ENCODE measurements around the gene ZNF783. TPM values are rescaled to one million over a fixed set of nuclear protein-coding genes. Genes with fewer than 3 reads are reported as not detected.
"Not testable (repeated sequence)": the region's sequence is repeated elsewhere in the genome, so short reads cannot be mapped to it uniquely, and the experiment has no call there.

ZNF783 gene
- total RNA-seq, 5 donors from 2014 or later (not counting 1 experiment from before 2014, with no cell fraction given): 31.1 to 49.4 (median 46.6) TPM

- peaks cover 5 to 9% of the 10 kb centered on the region in 2 donors for H3K36me3 ChIP-seq (ENCODE audit: control insufficient read depth in 2 of 2, extremely low read depth in 1 of 2, insufficient read depth in 1 of 2, low read length in 1 of 2)
- no peak overlapping the region for H3K4me3 ChIP-seq (ENCODE audit: control insufficient read depth in 1 of 2, extremely low read depth in 1 of 2, low read length in 1 of 2)
- 69% methylated on average over 6 of the region's 7 CpGs for WGBS (ENCODE audit: insufficient coverage)
- peaks cover 0 to 6% (median 0%) of the 10 kb centered on the region in 3 donors for H3K4me1 Mint-ChIP-seq
- H3K27ac Mint-ChIP-seq: no peak overlapping the region
- ChIA-PET CTCF (interaction anchor here in 1 of 2 donors (0.6 kb wide), 1 partner anchor 660 kb away, joined by 3 read pairs; no protein-coding TSS in a partner anchor), POLR2A (no interaction called here)
- H3K36me3 Mint-ChIP-seq: peaks cover 12% of the 10 kb centered on the region
- DNase-seq (no peak), ATAC-seq (replicated peaks in 1 of 4) (no peak)
- no peaks in the 10 kb centered on the region for H3K9me3 Mint-ChIP-seq
- no peaks in the 10 kb centered on the region for H3K9me3 ChIP-seq
- H3K27me3 Mint-ChIP-seq: peaks cover 0 to 12% of the 10 kb centered on the region in 2 donors
- H3K4me1 ChIP-seq (ENCODE audit: control insufficient read depth in 1 of 2, extremely low read depth in 1 of 2, insufficient read depth in 2 of 2, low read length in 2 of 2): no peaks in the 10 kb centered on the region
- peaks cover 0 to 17% of the 10 kb centered on the region in 2 experiments for H3K27me3 ChIP-seq (replicated peaks in 1 of 2; ENCODE audit: control insufficient read depth in 2 of 2, extremely low read depth in 1 of 2, insufficient read depth in 2 of 2, low read length in 1 of 2)
- H3K27ac ChIP-seq (ENCODE audit: low read length): no peak overlapping the region
- no peak overlapping the region for H3K4me3 Mint-ChIP-seq
Measured at GRCh38 chr7:149228831-149229471, 33.0 kb upstream of the ZNF783 start.

GRCh38 chr7:149229526-149229925 is 32.5 kb upstream of the ZNF783 start:
- CTCF ChIA-PET: interaction anchor here in 1 of 2 donors (0.6 kb wide), 1 partner anchor 660 kb away, joined by 3 read pairs; no protein-coding TSS in a partner anchor
- peaks cover 12% of the 10 kb centered on the region for H3K36me3 Mint-ChIP-seq
- no peak overlapping the region for H3K4me3 ChIP-seq (ENCODE audit: control insufficient read depth in 1 of 2, extremely low read depth in 1 of 2, low read length in 1 of 2)
- no peaks in the 10 kb centered on the region for H3K9me3 ChIP-seq
- no peak overlapping the region for H3K27ac Mint-ChIP-seq
- peaks cover 5 to 9% of the 10 kb centered on the region in 2 donors for H3K36me3 ChIP-seq (ENCODE audit: control insufficient read depth in 2 of 2, extremely low read depth in 1 of 2, insufficient read depth in 1 of 2, low read length in 1 of 2)
- DNase-seq (no peak), ATAC-seq (replicated peaks in 1 of 4) (no peak)
- peaks cover 0 to 19% of the 10 kb centered on the region in 2 experiments for H3K27me3 ChIP-seq (replicated peaks in 1 of 2; ENCODE audit: control insufficient read depth in 2 of 2, extremely low read depth in 1 of 2, insufficient read depth in 2 of 2, low read length in 1 of 2)
- peaks cover 0 to 15% of the 10 kb centered on the region in 2 donors for H3K27me3 Mint-ChIP-seq
- POLR2A ChIA-PET: no interaction called here
- no peak overlapping the region for H3K27ac ChIP-seq (ENCODE audit: low read length)
- H3K4me3 Mint-ChIP-seq: no peak overlapping the region
- H3K4me1 ChIP-seq (ENCODE audit: control insufficient read depth in 1 of 2, extremely low read depth in 1 of 2, insufficient read depth in 2 of 2, low read length in 2 of 2): no peaks in the 10 kb centered on the region
- peaks cover 0 to 6% (median 0%) of the 10 kb centered on the region in 3 donors for H3K4me1 Mint-ChIP-seq
- WGBS (ENCODE audit: insufficient coverage): 87% methylated on average over 4 of the region's 6 CpGs
- H3K9me3 Mint-ChIP-seq: no peaks in the 10 kb centered on the region

- Histone ChIP-seq H3K4me1 (ENCODE audit: control insufficient read depth in 1 of 2, extremely low read depth in 1 of 2, insufficient read depth in 2 of 2, low read length in 2 of 2) (no peaks in the 10 kb centered on the region), H3K9me3 (no peaks in the 10 kb centered on the region), H3K27ac (ENCODE audit: low read length) (no peak overlapping the region), H3K27me3 (replicated peaks in 1 of 2; ENCODE audit: control insufficient read depth in 2 of 2, extremely low read depth in 1 of 2, insufficient read depth in 2 of 2, low read length in 1 of 2) (peaks cover 0 to 28% of the 10 kb centered on the region in 2 experiments), H3K36me3 (ENCODE audit: control insufficient read depth in 2 of 2, extremely low read depth in 1 of 2, insufficient read depth in 1 of 2, low read length in 1 of 2) (no peaks in the 10 kb centered on the region), H3K4me3 (ENCODE audit: control insufficient read depth in 1 of 2, extremely low read depth in 1 of 2, low read length in 1 of 2) (no peak overlapping the region)
- POLR2A ChIA-PET: no interaction called here
- Mint-ChIP-seq H3K27me3 (peaks cover 5 to 21% of the 10 kb centered on the region in 2 donors), H3K36me3 (no peaks in the 10 kb centered on the region), H3K4me3 (no peak overlapping the region), H3K27ac (no peak overlapping the region), H3K9me3 (no peaks in the 10 kb centered on the region), H3K4me1 (peaks cover 0 to 6% (median 0%) of the 10 kb centered on the region in 3 donors)
- WGBS (ENCODE audit: insufficient coverage): 87% methylated on average over 2 of the region's 2 CpGs
- ATAC-seq (replicated peaks in 1 of 4): no peak
- CTCF ChIA-PET: interaction anchor here in 1 of 2 donors (0.5 kb wide), 1 partner anchor 97 kb away, joined by 3 read pairs; no protein-coding TSS in a partner anchor
- DNase-seq: no peak
Measured at GRCh38 chr7:149232362-149232761, 29.6 kb upstream of the ZNF783 start.

GRCh38 chr7:149233655-149234204 is 28.3 kb upstream of the ZNF783 start:
- peaks cover 0 to 31% of the 10 kb centered on the region in 2 experiments for H3K27me3 ChIP-seq (replicated peaks in 1 of 2; ENCODE audit: control insufficient read depth in 2 of 2, extremely low read depth in 1 of 2, insufficient read depth in 2 of 2, low read length in 1 of 2)
- H3K27ac ChIP-seq (ENCODE audit: low read length); H3K4me1 Mint-ChIP-seq; H3K9me3 Mint-ChIP-seq; H3K9me3 ChIP-seq; POLR2A ChIA-PET; H3K4me3 ChIP-seq (ENCODE audit: control insufficient read depth in 1 of 2, extremely low read depth in 1 of 2, low read length in 1 of 2); H3K27ac Mint-ChIP-seq; H3K36me3 ChIP-seq (ENCODE audit: control insufficient read depth in 2 of 2, extremely low read depth in 1 of 2, insufficient read depth in 1 of 2, low read length in 1 of 2); H3K4me3 Mint-ChIP-seq; DNase-seq; H3K36me3 Mint-ChIP-seq; ATAC-seq (replicated peaks in 1 of 4); H3K4me1 ChIP-seq (ENCODE audit: control insufficient read depth in 1 of 2, extremely low read depth in 1 of 2, insufficient read depth in 2 of 2, low read length in 2 of 2): not testable (repeated sequence)
- 80% methylated on average over 1 of the region's 7 CpGs for WGBS (ENCODE audit: insufficient coverage)
- peaks cover 5 to 27% of the 10 kb centered on the region in 2 donors for H3K27me3 Mint-ChIP-seq
- CTCF ChIA-PET: interaction anchor here in 1 of 2 donors (0.6 kb wide), 1 partner anchor 184 kb away, joined by 4 read pairs; no protein-coding TSS in a partner anchor

- Mint-ChIP-seq H3K36me3 (peaks cover 3% of the 10 kb centered on the region), H3K4me1 (peaks cover 20 to 29% (median 28%) of the 10 kb centered on the region in 3 donors), H3K9me3 (peaks cover 0 to under 1% (median under 1%) of the 10 kb centered on the region in 3 donors), H3K4me3 (no peak overlapping the region), H3K27ac (no peak overlapping the region), H3K27me3 (peaks cover 5 to 25% of the 10 kb centered on the region in 2 donors)
- WGBS (ENCODE audit: insufficient coverage): 77% methylated on average over 4 of the region's 7 CpGs
- no peak overlapping the region for H3K4me3 ChIP-seq (ENCODE audit: control insufficient read depth in 1 of 2, extremely low read depth in 1 of 2, low read length in 1 of 2)
- peaks cover 8 to 18% of the 10 kb centered on the region in 2 experiments for H3K4me1 ChIP-seq (ENCODE audit: control insufficient read depth in 1 of 2, extremely low read depth in 1 of 2, insufficient read depth in 2 of 2, low read length in 2 of 2)
- no peak for ATAC-seq (replicated peaks in 1 of 4)
- peaks cover 0 to 26% of the 10 kb centered on the region in 2 experiments for H3K27me3 ChIP-seq (replicated peaks in 1 of 2; ENCODE audit: control insufficient read depth in 2 of 2, extremely low read depth in 1 of 2, insufficient read depth in 2 of 2, low read length in 1 of 2)
- no peak for DNase-seq
- CTCF ChIA-PET: no interaction called here
- no peak overlapping the region for H3K27ac ChIP-seq (ENCODE audit: low read length)
- H3K36me3 ChIP-seq (ENCODE audit: control insufficient read depth in 2 of 2, extremely low read depth in 1 of 2, insufficient read depth in 1 of 2, low read length in 1 of 2): no peaks in the 10 kb centered on the region
- POLR2A ChIA-PET: no interaction called here
- no peaks in the 10 kb centered on the region for H3K9me3 ChIP-seq
Measured at GRCh38 chr7:149237502-149237901, 24.5 kb upstream of the ZNF783 start.

GRCh38 chr7:149238051-149238450 is 23.9 kb upstream of the ZNF783 start:
- no peak overlapping the region for H3K27ac Mint-ChIP-seq
- POLR2A ChIA-PET: interaction anchor here in 1 of 2 donors (0.6 kb wide), 1 partner anchor 24 kb away, joined by 3 read pairs; the partner anchor contains the start of gene ZNF783
- Histone ChIP-seq H3K9me3 (no peaks in the 10 kb centered on the region), H3K27ac (ENCODE audit: low read length) (no peak overlapping the region), H3K4me1 (ENCODE audit: control insufficient read depth in 1 of 2, extremely low read depth in 1 of 2, insufficient read depth in 2 of 2, low read length in 2 of 2) (peaks cover 8 to 18% of the 10 kb centered on the region in 2 experiments), H3K4me3 (ENCODE audit: control insufficient read depth in 1 of 2, extremely low read depth in 1 of 2, low read length in 1 of 2) (no peak overlapping the region), H3K27me3 (replicated peaks in 1 of 2; ENCODE audit: control insufficient read depth in 2 of 2, extremely low read depth in 1 of 2, insufficient read depth in 2 of 2, low read length in 1 of 2) (peaks cover 0 to 21% of the 10 kb centered on the region in 2 experiments), H3K36me3 (ENCODE audit: control insufficient read depth in 2 of 2, extremely low read depth in 1 of 2, insufficient read depth in 1 of 2, low read length in 1 of 2) (no peaks in the 10 kb centered on the region)
- WGBS (ENCODE audit: insufficient coverage): no CpG with 5 or more reads among the region's 3 CpGs
- ATAC-seq (replicated peaks in 1 of 4) (no peak), DNase-seq (no peak)
- peaks cover 0 to 5% (median 3%) of the 10 kb centered on the region in 3 donors for H3K9me3 Mint-ChIP-seq
- H3K36me3 Mint-ChIP-seq: peaks cover 8% of the 10 kb centered on the region
- H3K4me1 Mint-ChIP-seq: peaks cover 26 to 34% (median 33%) of the 10 kb centered on the region in 3 donors
- peaks cover 5 to 20% of the 10 kb centered on the region in 2 donors for H3K27me3 Mint-ChIP-seq
- CTCF ChIA-PET: no interaction called here
- peak overlapping the region; percentile 86 to 90 (median 89) for H3K4me3 Mint-ChIP-seq

Measured in T-cell (primary cell).